ENCODE data around the gene GON7. TPM values are rescaled to one million over a fixed set of nuclear protein-coding genes. Genes with fewer than 3 reads are reported as not detected.

The GON7 gene
- total RNA-seq, 1 experiment from 2014 or later, result 11.2 TPM

DNA sequence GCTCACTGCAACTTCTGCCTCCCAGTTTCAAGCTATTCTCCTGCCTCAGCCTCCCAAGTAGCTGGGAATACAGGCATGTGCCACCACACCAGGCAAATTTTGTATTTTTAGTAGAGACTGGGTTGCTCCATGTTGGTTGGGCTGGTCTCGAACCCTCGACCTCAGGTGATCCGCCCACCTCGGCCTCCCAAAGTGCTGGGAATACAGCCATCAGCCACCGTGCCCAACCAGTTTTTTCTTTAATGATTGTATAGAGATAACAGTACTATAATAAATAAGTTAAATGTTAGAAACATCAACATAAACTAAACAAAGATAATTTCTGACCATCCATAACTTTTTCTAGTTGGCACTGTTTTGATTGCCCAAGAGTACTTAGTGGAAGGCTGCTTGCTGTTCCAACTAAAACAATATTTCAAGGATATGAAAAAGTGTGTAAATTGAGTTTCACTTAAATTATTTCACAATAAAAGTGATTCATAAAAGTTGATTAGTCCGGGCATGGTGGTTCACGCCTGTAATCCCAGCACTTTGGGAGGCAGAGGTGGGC lies 5.6 kb downstream of the GON7 start:
- H3K4me2 ChIP-seq (ENCODE audit: low read length), result no peak overlapping the region
- intact Hi-C loops (cut with micrococcal nuclease), result no loop called here
- H3K27ac ChIP-seq (ENCODE audit: low read depth, low read length), result no peak overlapping the region
- no peak overlapping the region for H2AFZ ChIP-seq (ENCODE audit: low read depth, low read length, poor library complexity, severe bottlenecking)
- H3K4me3 ChIP-seq (replicated peaks in 1 of 2; ENCODE audit: low read depth in 1 of 2, low read length in 2 of 2), result no peak overlapping the region
- H3K4me1 ChIP-seq (ENCODE audit: control insufficient read depth in 1 of 2, insufficient read depth in 2 of 2, low read length in 2 of 2), result peaks cover 3 to 20% of the 10 kb centered on the region in 2 experiments; a peak in 3 of 4 replicates
- no TSS peak for BruUV-seq (replicated peaks)
- ATAC-seq (no peak), DNase-seq (ENCODE audit: low read depth, low spot score) (no peak)
- no peaks in the 10 kb centered on the region for H3K36me3 ChIP-seq (ENCODE audit: control insufficient read depth in 1 of 2, insufficient read depth in 2 of 2, low read length in 2 of 2)
- POLR2A ChIA-PET, result no interaction called here
- no peak overlapping the region for H3K9ac ChIP-seq (ENCODE audit: low read length)
- peaks cover 38% of the 10 kb centered on the region for H3K79me2 ChIP-seq (ENCODE audit: insufficient read depth, low read length)
- no peaks in the 10 kb centered on the region for H4K20me1 ChIP-seq (ENCODE audit: insufficient read depth)
- TF ChIP-seq EZH2phosphoT487 (IDR thresholded peaks at IDR 0.05; ENCODE audit: borderline replicate concordance) (no peak), REST (IDR thresholded peaks at IDR 0.05; ENCODE audit: low read depth) (no peak), ZBTB33 (IDR thresholded peaks at IDR 0.05; ENCODE audit: extremely low read depth, insufficient replicate concordance, low read length) (no peak), EGR1 (IDR thresholded peaks at IDR 0.05; ENCODE audit: low read depth) (no peak), SRF (IDR thresholded peaks at IDR 0.05; ENCODE audit: low read depth) (no peak), YY1 (IDR thresholded peaks at IDR 0.05; ENCODE audit: extremely low read depth, insufficient replicate concordance, low read depth, low read length) (no peak), RAD21 (IDR thresholded peaks at IDR 0.05; ENCODE audit: low read depth) (no peak), EZH2 (IDR thresholded peaks at IDR 0.05) (no peak), FOSL1 (IDR thresholded peaks at IDR 0.05; ENCODE audit: low read depth) (no peak), ELF1 (IDR thresholded peaks at IDR 0.05; ENCODE audit: borderline replicate concordance, low read depth) (no peak), SP1 (IDR thresholded peaks at IDR 0.05; ENCODE audit: low read depth) (no peak)
- TF ChIP-seq, protein P1, sequence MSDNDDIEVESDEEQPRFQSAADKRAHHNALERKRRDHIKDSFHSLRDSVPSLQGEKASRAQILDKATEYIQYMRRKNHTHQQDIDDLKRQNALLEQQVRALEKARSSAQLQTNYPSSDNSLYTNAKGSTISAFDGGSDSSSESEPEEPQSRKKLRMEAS (IDR thresholded peaks at IDR 0.05), result no peak
- no peaks in the 10 kb centered on the region for H3K27me3 ChIP-seq (ENCODE audit: insufficient read depth, low read length)
- H3K9me3 ChIP-seq (ENCODE audit: control insufficient read depth in 1 of 2, insufficient read depth in 1 of 2, low read depth in 1 of 2, low read length in 2 of 2), result no peaks in the 10 kb centered on the region
- H3K9me2 ChIP-seq (ENCODE audit: insufficient read depth), result no peaks in the 10 kb centered on the region
- CTCF ChIA-PET, result no interaction called here
- RAD21 ChIA-PET (ENCODE audit: low non-redundant PET in 1 of 2, low total read pairs in 2 of 2, uncharacterized antibody in 2 of 2, unreplicated experiment in 2 of 2), result no interaction called here
